Measurements from ENCODE around the gene ALDH1A1. TPM values are rescaled to one million over a fixed set of nuclear protein-coding genes. Genes with fewer than 3 reads are reported as not detected.

Gene ALDH1A1
- polyA plus RNA-seq, 1 donor (not counting 4 experiments of a cell fraction or from before 2014, with no cell fraction given): 0.08 TPM

DNA sequence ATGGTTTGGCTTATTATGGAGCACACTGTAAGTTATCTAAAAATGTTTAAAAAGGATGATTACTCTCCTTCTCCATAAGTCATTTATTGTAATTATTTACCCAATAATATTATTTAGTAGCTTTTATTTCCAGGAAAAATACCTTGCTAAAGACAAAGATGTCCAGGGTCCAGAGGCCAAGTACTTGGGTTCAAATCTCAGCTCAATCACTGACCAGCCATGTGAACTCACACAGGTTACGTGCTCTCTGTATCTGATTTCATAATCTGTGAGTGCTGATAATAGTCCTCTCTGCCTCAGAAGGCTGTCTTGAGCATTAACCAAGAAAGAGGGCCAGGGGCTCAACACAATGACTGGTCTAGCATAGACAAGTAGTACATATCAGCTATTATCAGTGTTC, 27.0 kb downstream of the ALDH1A1 start:
- Histone ChIP-seq H2AFZ (ENCODE audit: control insufficient read depth, low read length) (no peak overlapping the region), H3K27me3 (ENCODE audit: control insufficient read depth, extremely low read depth, insufficient read depth, low read length) (no peaks in the 10 kb centered on the region), H3K9me1 (ENCODE audit: control insufficient read depth, extremely low read depth, insufficient read depth, low read length) (no peaks in the 10 kb centered on the region), H3K4me1 (ENCODE audit: control insufficient read depth, extremely low read depth, insufficient read depth, low read length) (no peaks in the 10 kb centered on the region), H3K27ac (ENCODE audit: control insufficient read depth, insufficient read depth, low read length) (no peak overlapping the region), H3K79me2 (ENCODE audit: control insufficient read depth, insufficient read depth, low read length) (no peaks in the 10 kb centered on the region), H3K9ac (ENCODE audit: control insufficient read depth, extremely low read depth, insufficient read depth, low read length) (no peak overlapping the region), H3K4me2 (ENCODE audit: control insufficient read depth, extremely low read depth, insufficient read depth, low read depth, low read length) (no peak overlapping the region), H4K20me1 (ENCODE audit: control insufficient read depth, extremely low read depth, insufficient read depth, low read length) (no peaks in the 10 kb centered on the region), H3K9me3 (ENCODE audit: control insufficient read depth, low read depth, low read length) (no peaks in the 10 kb centered on the region), H3K4me3 (ENCODE audit: control insufficient read depth in 2 of 3, extremely low read depth in 1 of 3, insufficient read depth in 2 of 3, low read depth in 1 of 3, low read length in 3 of 3) (no peak overlapping the region), H3K36me3 (ENCODE audit: control insufficient read depth in 2 of 2, extremely low read depth in 1 of 2, insufficient read depth in 2 of 2, low read length in 2 of 2) (no peaks in the 10 kb centered on the region)
- dilution Hi-C loops (cut with MboI; ENCODE audit: extremely low pct_ligation_motif_present, low sequenced_read_pairs): no loop called here
- DNase-seq (ENCODE audit: low read depth, low spot score) (no peak), FAIRE-seq (no peak)
- no peak for TF ChIP-seq EZH2 (IDR thresholded peaks at IDR 0.05; ENCODE audit: low read length)
- TF ChIP-seq, protein P1, sequence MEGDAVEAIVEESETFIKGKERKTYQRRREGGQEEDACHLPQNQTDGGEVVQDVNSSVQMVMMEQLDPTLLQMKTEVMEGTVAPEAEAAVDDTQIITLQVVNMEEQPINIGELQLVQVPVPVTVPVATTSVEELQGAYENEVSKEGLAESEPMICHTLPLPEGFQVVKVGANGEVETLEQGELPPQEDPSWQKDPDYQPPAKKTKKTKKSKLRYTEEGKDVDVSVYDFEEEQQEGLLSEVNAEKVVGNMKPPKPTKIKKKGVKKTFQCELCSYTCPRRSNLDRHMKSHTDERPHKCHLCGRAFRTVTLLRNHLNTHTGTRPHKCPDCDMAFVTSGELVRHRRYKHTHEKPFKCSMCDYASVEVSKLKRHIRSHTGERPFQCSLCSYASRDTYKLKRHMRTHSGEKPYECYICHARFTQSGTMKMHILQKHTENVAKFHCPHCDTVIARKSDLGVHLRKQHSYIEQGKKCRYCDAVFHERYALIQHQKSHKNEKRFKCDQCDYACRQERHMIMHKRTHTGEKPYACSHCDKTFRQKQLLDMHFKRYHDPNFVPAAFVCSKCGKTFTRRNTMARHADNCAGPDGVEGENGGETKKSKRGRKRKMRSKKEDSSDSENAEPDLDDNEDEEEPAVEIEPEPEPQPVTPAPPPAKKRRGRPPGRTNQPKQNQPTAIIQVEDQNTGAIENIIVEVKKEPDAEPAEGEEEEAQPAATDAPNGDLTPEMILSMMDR (optimal IDR thresholded peaks at IDR 0.05 in 1 of 3, IDR thresholded peaks at IDR 0.05 in 1 of 3, conservative IDR thresholded peaks at IDR 0.05 in 1 of 3; ENCODE audit: extremely low read depth in 1 of 3, insufficient read depth in 2 of 3, low read length in 3 of 3): no peak

DNA sequence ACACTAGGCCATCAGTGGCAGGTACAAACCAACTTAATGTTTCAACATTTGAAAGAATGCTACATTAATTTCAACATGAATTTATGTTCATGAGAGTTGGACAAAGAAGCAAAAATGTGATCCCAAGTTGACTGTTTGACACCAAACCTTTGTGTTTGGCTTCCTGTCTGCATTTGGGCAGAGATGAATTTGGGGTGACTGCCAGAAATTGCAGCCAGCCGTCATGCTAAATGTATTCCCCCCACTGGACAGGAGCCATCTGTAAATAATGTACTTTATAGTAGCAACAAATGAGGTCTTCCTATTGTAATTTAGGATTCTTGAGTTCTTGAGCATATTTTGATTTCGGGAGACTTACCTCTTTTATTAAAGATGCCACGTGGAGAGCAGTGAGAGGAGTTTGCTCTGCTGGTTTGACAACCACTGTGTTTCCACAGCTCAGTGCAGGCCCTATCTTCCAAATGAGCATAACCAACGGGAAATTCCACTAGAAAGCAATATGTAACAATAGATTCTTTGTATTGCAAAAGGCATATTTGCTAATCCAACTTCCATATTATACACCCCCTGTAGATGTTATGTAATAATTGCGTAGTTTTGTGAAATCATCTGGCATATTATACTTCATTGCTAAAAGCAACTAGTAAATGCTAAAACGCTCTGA, 27.6 kb downstream of the ALDH1A1 start:
- FAIRE-seq: no peak
- H2AFZ ChIP-seq (ENCODE audit: control insufficient read depth, low read length): no peak overlapping the region

More for the DNA sequence above, 27.6 kb downstream of the ALDH1A1 start:
- Histone ChIP-seq H3K9me1 (ENCODE audit: control insufficient read depth, extremely low read depth, insufficient read depth, low read length) (no peaks in the 10 kb centered on the region), H3K36me3 (ENCODE audit: control insufficient read depth in 2 of 2, extremely low read depth in 1 of 2, insufficient read depth in 2 of 2, low read length in 2 of 2) (no peaks in the 10 kb centered on the region), H3K9me3 (ENCODE audit: control insufficient read depth, low read depth, low read length) (no peaks in the 10 kb centered on the region), H3K27me3 (ENCODE audit: control insufficient read depth, extremely low read depth, insufficient read depth, low read length) (no peaks in the 10 kb centered on the region), H3K79me2 (ENCODE audit: control insufficient read depth, insufficient read depth, low read length) (no peaks in the 10 kb centered on the region), H3K4me1 (ENCODE audit: control insufficient read depth, extremely low read depth, insufficient read depth, low read length) (no peaks in the 10 kb centered on the region), H3K4me3 (ENCODE audit: control insufficient read depth in 2 of 3, extremely low read depth in 1 of 3, insufficient read depth in 2 of 3, low read depth in 1 of 3, low read length in 3 of 3) (no peak overlapping the region), H3K27ac (ENCODE audit: control insufficient read depth, insufficient read depth, low read length) (no peak overlapping the region), H4K20me1 (ENCODE audit: control insufficient read depth, extremely low read depth, insufficient read depth, low read length) (no peaks in the 10 kb centered on the region), H3K9ac (ENCODE audit: control insufficient read depth, extremely low read depth, insufficient read depth, low read length) (no peak overlapping the region), H3K4me2 (ENCODE audit: control insufficient read depth, extremely low read depth, insufficient read depth, low read depth, low read length) (no peak overlapping the region)
- no peak for DNase-seq (ENCODE audit: low read depth, low spot score)
- TF ChIP-seq, protein P1 (optimal IDR thresholded peaks at IDR 0.05 in 1 of 3, IDR thresholded peaks at IDR 0.05 in 1 of 3, conservative IDR thresholded peaks at IDR 0.05 in 1 of 3; ENCODE audit: extremely low read depth in 1 of 3, insufficient read depth in 2 of 3, low read length in 3 of 3): no peak
- no peak for TF ChIP-seq EZH2 (IDR thresholded peaks at IDR 0.05; ENCODE audit: low read length)
- dilution Hi-C loops (cut with MboI; ENCODE audit: extremely low pct_ligation_motif_present, low sequenced_read_pairs): no loop called here
